Limb (tissue), 2 donors: ENCODE results near the gene PTRHD1.

ENCODE experiments used
- DNase-seq, 2 donors: peaks; one replicate each; pipeline ENCODE4 v3.0.0-alpha.2; 2016; ENCODE audit errors: extremely low spot score in 2 of 2

PTRHD1 gene

DNA sequence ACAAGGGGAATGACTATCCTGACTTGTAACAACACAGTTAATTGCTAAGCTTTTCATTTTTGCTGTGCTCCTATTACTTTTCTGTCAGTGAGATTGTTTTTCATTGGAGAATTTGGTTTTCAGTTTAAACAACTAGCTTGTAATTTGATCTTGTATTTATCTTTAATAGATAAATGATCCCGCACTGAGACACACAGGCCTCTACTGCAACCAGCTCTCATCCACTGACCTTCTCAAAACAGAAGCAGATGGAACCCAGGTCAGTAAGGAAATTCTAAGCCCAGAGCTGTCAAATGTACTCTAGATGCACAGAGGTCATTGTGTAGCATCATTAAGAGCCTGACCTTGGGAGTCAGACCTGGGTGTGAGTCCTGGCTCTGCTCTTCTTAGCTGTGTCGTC, 30.7 kb downstream of the PTRHD1 start:
- DNase-seq, result no peak

DNA sequence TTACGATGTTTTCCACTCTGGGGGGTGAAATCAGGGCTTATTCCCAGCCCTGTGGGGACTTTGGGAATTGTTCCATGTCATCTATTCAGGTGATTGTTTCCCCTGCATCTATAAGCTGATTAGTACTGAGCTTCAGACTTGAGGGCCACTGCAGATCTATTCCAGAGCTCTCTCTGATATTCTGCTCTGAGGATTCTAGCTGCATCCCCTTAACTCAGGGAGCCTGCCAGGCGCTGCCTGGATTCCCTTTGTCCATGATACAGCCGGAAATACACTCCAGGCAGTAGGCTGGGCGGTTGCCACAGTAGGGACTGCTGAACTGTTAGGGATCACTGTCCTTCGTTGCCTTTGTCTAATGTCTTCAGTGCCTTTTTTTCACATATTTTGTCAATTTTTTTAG, 31.3 kb downstream of the PTRHD1 start:
- DNase-seq, result no peak

GRCh38 chr2:24756789-24757188, 36.4 kb downstream of the PTRHD1 start:
- DNase-seq, result no peak

DNA sequence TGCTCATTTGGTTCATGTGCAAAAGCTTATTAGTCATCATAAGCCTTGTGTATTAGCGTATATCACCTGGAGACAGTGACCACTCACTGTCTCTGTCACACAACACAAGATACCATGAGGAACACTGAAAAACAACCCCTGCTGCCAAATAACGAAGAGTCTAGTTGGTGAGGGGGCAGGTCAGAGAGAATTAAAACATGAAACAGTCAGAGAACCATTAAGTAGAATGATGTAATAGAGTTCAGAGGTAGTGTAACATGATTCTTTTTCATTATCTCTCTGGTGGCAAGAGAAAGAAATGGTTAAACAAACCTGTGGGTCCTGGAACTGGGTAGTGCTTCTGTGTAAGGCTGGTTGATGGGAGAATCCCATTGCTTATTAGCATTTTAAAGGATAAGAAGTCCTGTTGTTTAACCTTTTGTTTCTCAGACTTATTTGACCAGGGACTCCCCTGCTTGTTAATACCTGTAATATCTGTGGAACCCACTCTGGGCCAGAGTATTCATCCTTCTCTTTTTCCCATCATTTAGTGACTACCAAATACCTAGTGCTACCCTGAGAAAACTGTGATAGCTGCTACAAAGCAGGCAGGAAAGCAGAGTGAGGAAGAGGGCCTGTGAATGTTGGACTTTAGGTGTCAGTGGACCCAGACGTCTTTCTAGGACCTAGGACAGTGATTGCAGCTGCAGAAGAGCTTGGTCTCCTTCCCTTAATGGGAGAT, 38.0 kb downstream of the PTRHD1 start:
- no peak for DNase-seq

- no peak for DNase-seq
Measured at GRCh38 chr2:24749069-24749691, 44.0 kb downstream of the PTRHD1 start.

GRCh38 chr2:24747299-24747698, 45.9 kb downstream of the PTRHD1 start:
- DNase-seq, result no peak

DNA sequence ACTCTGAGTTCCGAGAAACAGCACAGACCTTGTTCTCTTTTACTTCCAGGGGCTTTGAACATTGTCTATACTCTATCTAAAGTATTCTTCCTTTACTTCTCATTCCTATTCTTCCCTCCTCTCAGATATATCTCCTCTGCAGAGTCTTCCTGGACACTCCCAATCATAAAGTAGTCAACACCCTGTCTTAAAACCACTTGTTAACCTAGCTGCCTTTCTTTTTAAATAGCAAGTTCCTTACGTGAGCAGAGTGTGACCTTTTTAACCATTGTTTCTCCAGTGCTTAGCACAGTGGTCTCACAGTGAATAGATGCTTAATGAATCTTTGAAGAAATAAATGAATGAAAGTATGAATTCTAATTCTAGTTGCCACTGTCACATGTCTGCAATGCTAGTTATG, 47.4 kb downstream of the PTRHD1 start:
- no peak for DNase-seq

GRCh38 chr2:24744356-24744755, 48.8 kb downstream of the PTRHD1 start:
- no peak for DNase-seq

DNA sequence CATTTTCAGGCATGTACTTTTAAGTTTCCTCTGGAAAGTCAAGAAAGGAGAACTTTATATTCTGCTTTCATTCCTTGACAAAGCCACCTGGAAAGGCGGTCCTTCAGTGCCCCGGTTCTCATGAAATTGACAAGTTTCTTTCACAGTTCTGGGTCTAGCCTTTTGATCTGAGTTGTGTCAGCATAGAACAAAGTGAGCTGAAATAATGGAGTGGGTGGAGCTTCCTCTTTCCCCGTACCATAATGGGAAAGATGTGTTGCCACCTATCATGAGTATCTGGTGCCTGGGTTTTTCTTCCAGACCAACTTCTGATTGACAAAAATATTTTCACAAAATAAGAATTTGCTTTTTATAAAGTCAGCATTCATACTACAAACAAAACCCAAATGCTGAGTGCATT, 49.3 kb downstream of the PTRHD1 start:
- no peak for DNase-seq

DNA sequence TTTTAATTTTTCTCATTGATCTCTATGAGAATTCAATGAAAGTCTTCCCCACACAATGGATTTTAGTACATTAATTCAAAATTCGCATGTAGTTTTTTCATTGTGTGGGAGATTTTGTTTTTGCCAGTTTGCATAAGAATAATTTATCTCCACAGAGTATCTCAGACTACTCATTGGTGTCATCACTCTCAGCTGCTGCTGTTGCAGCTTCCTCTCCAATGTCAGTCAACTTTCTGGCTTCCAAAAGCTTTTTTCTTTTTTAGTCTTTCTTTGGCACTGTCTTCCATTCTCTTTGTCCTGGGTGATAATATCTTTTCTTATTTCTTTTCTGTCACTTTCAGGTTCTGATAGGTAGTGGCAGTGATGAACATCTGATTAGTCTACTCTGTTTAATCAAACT, 50.5 kb downstream of the PTRHD1 start:
- DNase-seq, result no peak

DNA sequence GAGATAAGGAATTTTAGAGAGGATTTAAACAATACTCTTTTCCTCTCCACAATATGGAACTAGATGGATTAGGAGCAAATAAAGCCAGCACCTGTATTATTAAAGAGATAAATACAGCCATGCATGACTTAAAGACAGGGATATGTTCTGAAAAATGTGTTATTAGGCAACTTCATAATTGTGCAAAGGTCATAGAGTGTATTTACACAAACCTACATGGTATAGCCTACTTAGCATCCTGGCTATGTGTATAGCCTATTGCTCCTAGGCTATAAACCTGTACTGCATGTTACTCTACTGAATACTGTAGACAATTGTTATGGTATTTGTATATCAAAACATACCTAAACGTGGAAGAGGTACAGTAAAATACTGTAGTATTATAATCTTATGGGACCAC, 53.0 kb downstream of the PTRHD1 start:
- no peak for DNase-seq
